Spleen (tissue), 11 donors: ENCODE data around the gene SPATA46. TPM values are rescaled to one million over a fixed set of nuclear protein-coding genes. Genes with fewer than 3 reads are reported as not detected.
A peak's percentile ranks its signal among the peaks of the same experiment; 100 is the strongest.

Experiments used
- DNase-seq: peaks from one replicate; pipeline ENCODE4 v3.0.0-alpha.2; 2020
- H3K27ac ChIP-seq, 8 donors: fragments of 200-600 bp; sonication (generic) in 7 of 8; 1 replicate in 4 of 8; 2 replicates in 4 of 8; pipeline versions ENCODE4 v1.5.0 to v1.8.0; 2016 to 2021; ENCODE audit warnings: inconsistent platforms in 4 of 8, mild to moderate bottlenecking in 4 of 8, moderate library complexity in 1 of 8
- H3K27me3 ChIP-seq, 7 donors: fragments of 200-600 bp; sonication (generic) in 6 of 7; replicated peaks in 1 of 7; 1 replicate in 4 of 7; 2 replicates in 3 of 7; pipeline versions ENCODE4 v1.5.0 to v1.8.0; 2016 to 2021; ENCODE audit warnings: inconsistent platforms in 3 of 7, mild to moderate bottlenecking in 1 of 7
- H3K36me3 ChIP-seq, 6 donors: fragments of 200-600 bp; sonication (generic) in 5 of 6; 1 replicate in 4 of 6; 2 replicates in 2 of 6; pipeline versions ENCODE4 v1.5.0 to v1.8.0; 2016 to 2021; ENCODE audit warnings: inconsistent platforms in 2 of 6
- H3K4me1 ChIP-seq, 6 donors: fragments of 200-600 bp; sonication (generic) in 5 of 6; 1 replicate in 3 of 6; 2 replicates in 3 of 6; pipeline versions ENCODE4 v1.5.0 to v1.8.0; 2016 to 2021; ENCODE audit warnings: inconsistent platforms in 3 of 6
- H3K4me3 ChIP-seq, 8 donors: fragments of 200-600 bp; sonication (generic) in 7 of 8; 1 replicate in 4 of 8; 2 replicates in 4 of 8; pipeline versions ENCODE4 v1.5.0 to v1.8.0; 2016 to 2021; ENCODE audit warnings: inconsistent platforms in 4 of 8, mild to moderate bottlenecking in 4 of 8, moderate library complexity in 2 of 8
- H3K9me3 ChIP-seq, 8 donors: fragments of 200-600 bp; sonication (generic) in 7 of 8; 1 replicate in 4 of 8; 2 replicates in 4 of 8; pipeline versions ENCODE4 v1.5.0 to v1.8.0; 2016 to 2021; ENCODE audit warnings: inconsistent platforms in 4 of 8
- POLR2A ChIP-seq, 3 donors: fragments of 450-650 bp; IDR thresholded peaks; one replicate each; pipeline ENCODE4 v1.5.1; 2017; ENCODE audit warnings: antibody characterized with exemption in 3 of 3, mild to moderate bottlenecking in 1 of 3
- POLR2AphosphoS5 ChIP-seq, 3 donors: sonication (generic); formaldehyde crosslinking; IDR thresholded peaks; one replicate each; pipeline ENCODE4 v1.5.1; 2017; ENCODE audit warnings: antibody characterized with exemption in 3 of 3
- WGBS, 5 donors: extraction: QIAGEN DNeasy Blood & Tissue Kit in 3 of 5; methylation state at CpG; one replicate each; pipeline versions ENCODE4 v1.1.5 to v1.1.7; 2013 to 2018; 5-methylcytosine and 5-hydroxymethylcytosine counted together
- intact Hi-C: fragments of 100-400 bp; cut with DNase I; formaldehyde crosslinking; loops from one replicate; pipeline ENCODE4 v1.15.0; 2023; ENCODE audit warnings: low total_unique reads
- polyA plus RNA-seq, 3 donors: library from polyadenylated mRNA; stranded (reverse); fragments of 200-250 nt; gene quantifications; one replicate each; pipeline ENCODE4 v1.2.1, GENCODE V29; 2013
- total RNA-seq, 7 donors: library from RNA; depleted of rRNA in 3 of 7; stranded (reverse); fragments of >200 nt in 3 of 7; fragmentation: NEBNext Ultra II Directional in 4 of 7; extraction: Animal tissue kit (Norgen Biotek cat#: 25700) in 4 of 7; gene quantifications; one replicate each; pipeline versions ENCODE4 v1.1.0 to v1.2.1, GENCODE V29; 2016 to 2021
- TF ChIP-seq, protein P1 (sequence below), 11 experiments: fragments of 200-600 bp in 7 of 11; fragments of 450-650 bp in 4 of 11; sonication (generic) in 4 of 11; IDR thresholded peaks in 8 of 11; conservative IDR thresholded peaks in 3 of 11; 1 replicate in 7 of 11; 2 replicates in 4 of 11; pipeline versions ENCODE4 v1.4.0 to v1.8.0; 2016 to 2021; ENCODE audit warnings: antibody characterized with exemption in 11 of 11, inconsistent platforms in 4 of 11, mild to moderate bottlenecking in 1 of 11
- donor health status: healthy with polysubstance abuse.
- donor health status: DM: no; HTN: no; CAD: no; lungs with moderate emphysema.
- donor health status: DM: no; HTN: no; CAD: no.
- donor health status: Bipolar disorder and iron deficiency.
- donor health status: healthy.
- donor health status: DM: no; HTN: no; CAD: no.
- donor health status: DM: yes; HTN: yes; CAD: no.

Gene SPATA46
- total and polyA plus RNA-seq, 10 donors, result not detected

DNA sequence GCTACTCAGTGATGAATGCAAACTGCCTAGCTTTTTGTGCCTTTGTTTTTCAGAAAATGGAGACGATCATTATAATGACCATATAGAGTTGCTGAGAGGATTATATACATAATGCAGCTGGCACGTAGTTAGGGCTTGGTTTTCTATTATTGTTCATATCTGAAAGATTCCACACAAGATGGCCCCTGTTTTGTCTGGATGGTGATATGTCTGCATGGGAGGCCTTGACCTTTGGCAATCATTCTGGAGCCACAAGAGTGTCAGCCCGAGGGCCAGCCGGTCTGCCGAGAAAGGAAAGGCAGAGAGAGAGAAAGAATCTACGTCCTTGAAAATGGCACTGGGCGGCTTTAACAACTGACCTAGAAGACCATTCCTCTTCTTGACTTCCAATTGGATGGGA lies 41.0 kb upstream of the SPATA46 start:
- no peaks in the 10 kb centered on the region for H3K9me3 ChIP-seq
- 87 to 94% (median 91%) methylated on average over 7 of the region's 7 CpGs for WGBS, 5 donors
- intact Hi-C loops, result no loop called here

DNA sequence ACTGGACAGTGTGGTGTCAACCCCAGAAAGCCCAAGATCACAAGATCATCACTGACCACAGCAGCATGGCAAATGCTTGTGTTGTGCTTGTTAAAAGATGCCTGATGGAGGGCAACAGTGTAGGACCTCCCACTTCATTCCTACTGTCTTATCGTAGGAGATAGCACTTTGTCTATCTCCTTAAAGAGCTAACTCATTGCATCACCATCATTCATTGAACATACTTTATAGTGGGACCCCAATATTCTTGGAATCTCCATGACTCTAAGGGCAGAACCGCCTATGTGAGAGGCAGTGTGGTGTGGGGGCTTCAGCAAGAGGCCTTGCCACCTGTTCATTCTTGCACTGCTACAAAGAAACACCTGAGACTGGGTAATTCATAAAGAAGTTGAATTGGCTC lies 40.3 kb upstream of the SPATA46 start:
- H3K27ac ChIP-seq, result no peak overlapping the region
- H3K4me1 ChIP-seq, result peaks cover 0 to 22% (median 0%) of the 10 kb centered on the region in 6 donors
- H3K27me3 ChIP-seq, result peaks cover 0 to under 1% (median 0%) of the 10 kb centered on the region in 7 donors
- intact Hi-C loops, result no loop called here
- H3K4me3 ChIP-seq, result no peak overlapping the region
- DNase-seq, result no peak
- H3K36me3 ChIP-seq, result no peaks in the 10 kb centered on the region
- TF ChIP-seq, protein P1, sequence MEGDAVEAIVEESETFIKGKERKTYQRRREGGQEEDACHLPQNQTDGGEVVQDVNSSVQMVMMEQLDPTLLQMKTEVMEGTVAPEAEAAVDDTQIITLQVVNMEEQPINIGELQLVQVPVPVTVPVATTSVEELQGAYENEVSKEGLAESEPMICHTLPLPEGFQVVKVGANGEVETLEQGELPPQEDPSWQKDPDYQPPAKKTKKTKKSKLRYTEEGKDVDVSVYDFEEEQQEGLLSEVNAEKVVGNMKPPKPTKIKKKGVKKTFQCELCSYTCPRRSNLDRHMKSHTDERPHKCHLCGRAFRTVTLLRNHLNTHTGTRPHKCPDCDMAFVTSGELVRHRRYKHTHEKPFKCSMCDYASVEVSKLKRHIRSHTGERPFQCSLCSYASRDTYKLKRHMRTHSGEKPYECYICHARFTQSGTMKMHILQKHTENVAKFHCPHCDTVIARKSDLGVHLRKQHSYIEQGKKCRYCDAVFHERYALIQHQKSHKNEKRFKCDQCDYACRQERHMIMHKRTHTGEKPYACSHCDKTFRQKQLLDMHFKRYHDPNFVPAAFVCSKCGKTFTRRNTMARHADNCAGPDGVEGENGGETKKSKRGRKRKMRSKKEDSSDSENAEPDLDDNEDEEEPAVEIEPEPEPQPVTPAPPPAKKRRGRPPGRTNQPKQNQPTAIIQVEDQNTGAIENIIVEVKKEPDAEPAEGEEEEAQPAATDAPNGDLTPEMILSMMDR (IDR thresholded peaks at IDR 0.05 in 8 of 11, conservative IDR thresholded peaks at IDR 0.05 in 3 of 11), result no peak
- TF ChIP-seq POLR2A (IDR thresholded peaks at IDR 0.05), result no peak
- TF ChIP-seq POLR2AphosphoS5 (IDR thresholded peaks at IDR 0.05), result no peak
- WGBS, 5 donors, result 79 to 93% (median 92%) methylated on average over 2 of the region's 2 CpGs
- H3K9me3 ChIP-seq, result no peaks in the 10 kb centered on the region

More for the DNA sequence above, 41.0 kb upstream of the SPATA46 start:
- H3K4me1 ChIP-seq, result peaks cover 0 to 21% (median under 1%) of the 10 kb centered on the region in 6 donors
- H3K36me3 ChIP-seq, result no peaks in the 10 kb centered on the region
- H3K27me3 ChIP-seq, result no peaks in the 10 kb centered on the region
- TF ChIP-seq POLR2AphosphoS5 (IDR thresholded peaks at IDR 0.05) (no peak), POLR2A (IDR thresholded peaks at IDR 0.05) (no peak)
- TF ChIP-seq, protein P1 (IDR thresholded peaks at IDR 0.05 in 8 of 11, conservative IDR thresholded peaks at IDR 0.05 in 3 of 11), result no peak
- DNase-seq, result no peak
- no peak overlapping the region for H3K27ac ChIP-seq
- no peak overlapping the region for H3K4me3 ChIP-seq

DNA sequence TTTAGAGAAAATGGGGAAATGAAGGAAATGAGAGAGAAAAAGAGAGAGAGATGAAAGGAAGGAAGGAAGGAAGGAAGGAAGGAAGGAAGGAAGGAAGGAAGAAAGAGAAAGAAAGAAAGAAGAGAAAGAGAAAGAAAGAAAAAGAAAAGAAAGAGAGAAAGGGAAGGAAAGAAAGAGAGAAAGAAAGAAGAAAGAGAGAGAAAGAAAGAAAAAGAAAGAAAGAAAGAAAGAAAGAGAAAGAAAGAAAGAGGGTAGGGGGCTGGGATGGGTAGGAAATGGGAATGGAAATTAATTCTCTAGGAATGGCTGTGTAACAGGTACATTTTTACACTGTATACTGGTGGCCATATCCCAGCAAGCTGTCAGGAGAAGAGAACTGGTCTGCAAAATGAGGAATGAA lies 39.6 kb upstream of the SPATA46 start:
- TF ChIP-seq POLR2AphosphoS5 (IDR thresholded peaks at IDR 0.05), result no peak

DNA sequence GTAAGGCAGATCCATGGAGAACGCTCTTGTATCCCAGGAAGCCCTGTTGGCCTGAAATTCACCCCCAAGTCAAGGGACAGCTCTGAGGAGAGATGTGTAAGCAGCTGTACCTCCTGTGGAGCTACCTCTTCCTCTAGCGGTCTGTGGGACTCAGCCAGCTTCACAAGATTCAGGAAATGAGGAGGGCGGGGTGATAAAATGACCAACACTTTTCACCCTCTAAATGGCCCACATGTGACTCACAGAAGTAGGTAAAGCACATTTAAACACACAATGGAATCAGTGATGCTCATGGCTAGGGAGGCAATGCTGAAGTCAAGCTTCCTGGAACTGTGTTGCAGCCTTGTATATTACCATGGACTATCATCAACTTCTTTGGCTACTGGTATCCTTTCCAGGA lies 35.3 kb upstream of the SPATA46 start, which contains the start of gene SH2D1B:
Gene SH2D1B (minus strand): TSS at position 135 of the 400 bp plus-strand sequence. CDS start 120 bp downstream, at position 15.
- intact Hi-C loops, result no loop called here
- H3K4me1 ChIP-seq, result peaks cover 0 to 18% (median 0%) of the 10 kb centered on the region in 6 donors
- H3K27ac ChIP-seq, result peak within 1 kb of the TSS in 3 of 8 donors; percentile 27 to 53 (median 30)
- 64 to 87% (median 71%) methylated on average over 3 of the region's 3 CpGs for WGBS, 5 donors
- H3K4me3 ChIP-seq, result peak within 1 kb of the TSS in 3 of 8 donors; percentile 11 to 50 (median 13)
- H3K27me3 ChIP-seq, result peaks cover 0 to 11% (median 0%) of the 10 kb centered on the region in 7 donors
- H3K36me3 ChIP-seq, result no peaks in the 10 kb centered on the region
- DNase-seq, result no peak
- no peaks in the 10 kb centered on the region for H3K9me3 ChIP-seq
- peak in 1 of 3 donors; percentile 32 for TF ChIP-seq POLR2AphosphoS5 (IDR thresholded peaks at IDR 0.05)
- TF ChIP-seq POLR2A (IDR thresholded peaks at IDR 0.05), result no peak

More for the DNA sequence above, 39.6 kb upstream of the SPATA46 start:
- H3K4me3 ChIP-seq, result no peak overlapping the region
- H3K27ac ChIP-seq, result no peak overlapping the region
- intact Hi-C loops, result no loop called here
- peaks cover 0 to 15% (median 0%) of the 10 kb centered on the region in 6 donors for H3K4me1 ChIP-seq
- DNase-seq, result no peak
- H3K36me3 ChIP-seq, result no peaks in the 10 kb centered on the region
- H3K9me3 ChIP-seq, result no peaks in the 10 kb centered on the region
- peaks cover 0 to 7% (median 0%) of the 10 kb centered on the region in 7 donors for H3K27me3 ChIP-seq

DNA sequence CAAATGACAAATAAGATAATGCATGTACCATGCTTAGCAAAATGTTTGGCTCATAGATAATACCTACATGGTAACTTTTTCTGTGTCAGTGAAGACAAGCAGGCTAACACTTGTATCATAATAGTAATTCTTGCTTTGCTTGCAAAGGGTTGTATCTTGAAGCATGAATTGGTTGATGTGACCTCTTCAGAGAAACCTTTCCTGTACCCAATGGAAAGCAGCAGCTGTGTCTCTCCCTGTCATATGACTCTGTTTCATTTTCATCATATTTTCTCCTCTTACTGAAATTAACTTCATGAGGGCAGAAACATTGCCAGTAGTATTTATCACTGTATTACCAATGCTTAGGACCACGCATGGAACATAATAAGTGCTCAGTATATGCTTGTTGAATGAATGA lies 30.9 kb upstream of the SPATA46 start:
- no peaks in the 10 kb centered on the region for H3K36me3 ChIP-seq

More for the DNA sequence above, 30.9 kb upstream of the SPATA46 start:
- no peak for DNase-seq
- H3K27ac ChIP-seq, result no peak overlapping the region
- H3K4me1 ChIP-seq, result peaks cover 0 to 14% (median 0%) of the 10 kb centered on the region in 6 donors
- 87 to 100% (median 95%) methylated on average over 1 of the region's 1 CpG for WGBS, 5 donors
- H3K9me3 ChIP-seq, result no peaks in the 10 kb centered on the region
- H3K27me3 ChIP-seq, result peaks cover 0 to 11% (median 0%) of the 10 kb centered on the region in 7 donors
- TF ChIP-seq, protein P1 (IDR thresholded peaks at IDR 0.05 in 8 of 11, conservative IDR thresholded peaks at IDR 0.05 in 3 of 11), result no peak
- TF ChIP-seq POLR2A (IDR thresholded peaks at IDR 0.05) (no peak), POLR2AphosphoS5 (IDR thresholded peaks at IDR 0.05) (no peak)
- intact Hi-C loops, result no loop called here
- no peak overlapping the region for H3K4me3 ChIP-seq
